Spleen (tissue), 11 donors: ENCODE data around the gene FIBP. TPM values are rescaled to one million over a fixed set of nuclear protein-coding genes. Genes with fewer than 3 reads are reported as not detected.

Source experiments
- DNase-seq: peaks from one replicate; pipeline ENCODE4 v3.0.0-alpha.2; 2020
- H3K27ac ChIP-seq, 8 donors: fragments of 200-600 bp; sonication (generic) in 7 of 8; 1 replicate in 4 of 8; 2 replicates in 4 of 8; pipeline versions ENCODE4 v1.5.0 to v1.8.0; 2016 to 2021; ENCODE audit warnings: inconsistent platforms in 4 of 8, mild to moderate bottlenecking in 4 of 8, moderate library complexity in 1 of 8
- H3K27me3 ChIP-seq, 7 donors: fragments of 200-600 bp; sonication (generic) in 6 of 7; replicated peaks in 1 of 7; 1 replicate in 4 of 7; 2 replicates in 3 of 7; pipeline versions ENCODE4 v1.5.0 to v1.8.0; 2016 to 2021; ENCODE audit warnings: inconsistent platforms in 3 of 7, mild to moderate bottlenecking in 1 of 7
- H3K36me3 ChIP-seq, 6 donors: fragments of 200-600 bp; sonication (generic) in 5 of 6; 1 replicate in 4 of 6; 2 replicates in 2 of 6; pipeline versions ENCODE4 v1.5.0 to v1.8.0; 2016 to 2021; ENCODE audit warnings: inconsistent platforms in 2 of 6
- H3K4me1 ChIP-seq, 6 donors: fragments of 200-600 bp; sonication (generic) in 5 of 6; 1 replicate in 3 of 6; 2 replicates in 3 of 6; pipeline versions ENCODE4 v1.5.0 to v1.8.0; 2016 to 2021; ENCODE audit warnings: inconsistent platforms in 3 of 6
- H3K4me3 ChIP-seq, 8 donors: fragments of 200-600 bp; sonication (generic) in 7 of 8; 1 replicate in 4 of 8; 2 replicates in 4 of 8; pipeline versions ENCODE4 v1.5.0 to v1.8.0; 2016 to 2021; ENCODE audit warnings: inconsistent platforms in 4 of 8, mild to moderate bottlenecking in 4 of 8, moderate library complexity in 2 of 8
- H3K9me3 ChIP-seq, 8 donors: fragments of 200-600 bp; sonication (generic) in 7 of 8; 1 replicate in 4 of 8; 2 replicates in 4 of 8; pipeline versions ENCODE4 v1.5.0 to v1.8.0; 2016 to 2021; ENCODE audit warnings: inconsistent platforms in 4 of 8
- POLR2A ChIP-seq, 3 donors: fragments of 450-650 bp; IDR thresholded peaks; one replicate each; pipeline ENCODE4 v1.5.1; 2017; ENCODE audit warnings: antibody characterized with exemption in 3 of 3, mild to moderate bottlenecking in 1 of 3
- POLR2AphosphoS5 ChIP-seq, 3 donors: sonication (generic); formaldehyde crosslinking; IDR thresholded peaks; one replicate each; pipeline ENCODE4 v1.5.1; 2017; ENCODE audit warnings: antibody characterized with exemption in 3 of 3
- WGBS, 5 donors: extraction: QIAGEN DNeasy Blood & Tissue Kit in 3 of 5; methylation state at CpG; one replicate each; pipeline versions ENCODE4 v1.1.5 to v1.1.7; 2013 to 2018; 5-methylcytosine and 5-hydroxymethylcytosine counted together
- intact Hi-C: fragments of 100-400 bp; cut with DNase I; formaldehyde crosslinking; loops from one replicate; pipeline ENCODE4 v1.15.0; 2023; ENCODE audit warnings: low total_unique reads
- polyA plus RNA-seq, 3 donors: library from polyadenylated mRNA; stranded (reverse); fragments of 200-250 nt; gene quantifications; one replicate each; pipeline ENCODE4 v1.2.1, GENCODE V29; 2013
- total RNA-seq, 7 donors: library from RNA; depleted of rRNA in 3 of 7; stranded (reverse); fragments of >200 nt in 3 of 7; fragmentation: NEBNext Ultra II Directional in 4 of 7; extraction: Animal tissue kit (Norgen Biotek cat#: 25700) in 4 of 7; gene quantifications; one replicate each; pipeline versions ENCODE4 v1.1.0 to v1.2.1, GENCODE V29; 2016 to 2021
- TF ChIP-seq, protein P1 (sequence below), 11 experiments: fragments of 200-600 bp in 7 of 11; fragments of 450-650 bp in 4 of 11; sonication (generic) in 4 of 11; IDR thresholded peaks in 8 of 11; conservative IDR thresholded peaks in 3 of 11; 1 replicate in 7 of 11; 2 replicates in 4 of 11; pipeline versions ENCODE4 v1.4.0 to v1.8.0; 2016 to 2021; ENCODE audit warnings: antibody characterized with exemption in 11 of 11, inconsistent platforms in 4 of 11, mild to moderate bottlenecking in 1 of 11
- donor health status: healthy with polysubstance abuse.
- donor health status: DM: no; HTN: no; CAD: no; lungs with moderate emphysema.
- donor health status: DM: no; HTN: no; CAD: no.
- donor health status: Bipolar disorder and iron deficiency.
- donor health status: healthy.
- donor health status: DM: no; HTN: no; CAD: no.
- donor health status: DM: yes; HTN: yes; CAD: no.

The FIBP gene
- total and polyA plus RNA-seq, 10 donors: 52.3 to 79.0 (median 64.6) TPM

DNA sequence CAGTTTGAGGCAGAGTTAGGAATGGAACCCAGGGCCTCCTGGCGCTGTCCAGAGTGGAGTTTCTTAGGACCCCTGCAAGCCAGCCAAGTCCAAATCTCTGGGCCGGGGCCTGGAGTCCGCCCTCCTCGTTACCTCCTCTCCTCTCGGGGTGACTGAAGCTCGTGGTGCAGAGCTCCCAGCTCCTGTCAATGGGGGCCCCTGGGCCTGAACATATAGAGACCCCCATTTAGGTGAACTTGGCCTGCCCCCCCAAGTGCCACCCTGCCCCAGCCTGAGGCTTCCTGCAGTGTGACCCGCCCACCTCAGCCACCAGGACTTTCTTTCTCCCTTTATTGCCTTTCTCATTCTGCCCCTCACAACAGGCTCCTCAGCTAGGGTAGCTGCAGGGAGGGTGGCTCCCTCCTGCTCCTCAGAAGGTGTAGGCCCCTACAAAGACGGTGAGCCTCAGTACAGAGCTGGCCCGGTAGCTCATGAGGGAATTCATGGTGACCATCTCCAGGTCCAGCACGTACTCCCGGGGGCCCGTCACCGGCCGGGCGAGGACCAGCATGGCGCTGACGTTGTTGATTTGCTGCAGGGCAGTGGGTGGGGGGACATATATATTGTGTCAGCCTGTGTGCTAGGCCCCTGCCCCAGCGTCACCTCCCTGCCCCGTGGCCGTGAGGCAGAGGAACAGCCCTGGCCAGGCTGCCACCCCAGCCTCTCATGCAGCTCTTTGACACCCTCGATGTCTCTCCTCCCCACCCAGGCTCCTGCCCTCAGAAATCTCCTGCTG lies 21.6 kb downstream of the FIBP start:
- no peak overlapping the region for H3K4me3 ChIP-seq
- peak overlapping the region in 1 of 8 donors; percentile 2 for H3K27ac ChIP-seq
- WGBS, 5 donors: 87 to 91% (median 90%) methylated on average over 14 to 21 of the region's 21 CpGs
- intact Hi-C loops: no loop called here
- no peaks in the 10 kb centered on the region for H3K9me3 ChIP-seq
- peak in 2 of 3 donors; percentile 34 to 60 for TF ChIP-seq POLR2AphosphoS5 (IDR thresholded peaks at IDR 0.05)
- TF ChIP-seq, protein P1, sequence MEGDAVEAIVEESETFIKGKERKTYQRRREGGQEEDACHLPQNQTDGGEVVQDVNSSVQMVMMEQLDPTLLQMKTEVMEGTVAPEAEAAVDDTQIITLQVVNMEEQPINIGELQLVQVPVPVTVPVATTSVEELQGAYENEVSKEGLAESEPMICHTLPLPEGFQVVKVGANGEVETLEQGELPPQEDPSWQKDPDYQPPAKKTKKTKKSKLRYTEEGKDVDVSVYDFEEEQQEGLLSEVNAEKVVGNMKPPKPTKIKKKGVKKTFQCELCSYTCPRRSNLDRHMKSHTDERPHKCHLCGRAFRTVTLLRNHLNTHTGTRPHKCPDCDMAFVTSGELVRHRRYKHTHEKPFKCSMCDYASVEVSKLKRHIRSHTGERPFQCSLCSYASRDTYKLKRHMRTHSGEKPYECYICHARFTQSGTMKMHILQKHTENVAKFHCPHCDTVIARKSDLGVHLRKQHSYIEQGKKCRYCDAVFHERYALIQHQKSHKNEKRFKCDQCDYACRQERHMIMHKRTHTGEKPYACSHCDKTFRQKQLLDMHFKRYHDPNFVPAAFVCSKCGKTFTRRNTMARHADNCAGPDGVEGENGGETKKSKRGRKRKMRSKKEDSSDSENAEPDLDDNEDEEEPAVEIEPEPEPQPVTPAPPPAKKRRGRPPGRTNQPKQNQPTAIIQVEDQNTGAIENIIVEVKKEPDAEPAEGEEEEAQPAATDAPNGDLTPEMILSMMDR (IDR thresholded peaks at IDR 0.05 in 8 of 11, conservative IDR thresholded peaks at IDR 0.05 in 3 of 11): no peak
- peaks cover 5 to 68% (median 55%) of the 10 kb centered on the region in 6 donors for H3K36me3 ChIP-seq
- no peaks in the 10 kb centered on the region for H3K27me3 ChIP-seq
- peaks cover 14 to 75% (median 41%) of the 10 kb centered on the region in 6 donors for H3K4me1 ChIP-seq
- peak; percentile 75 for DNase-seq

DNA sequence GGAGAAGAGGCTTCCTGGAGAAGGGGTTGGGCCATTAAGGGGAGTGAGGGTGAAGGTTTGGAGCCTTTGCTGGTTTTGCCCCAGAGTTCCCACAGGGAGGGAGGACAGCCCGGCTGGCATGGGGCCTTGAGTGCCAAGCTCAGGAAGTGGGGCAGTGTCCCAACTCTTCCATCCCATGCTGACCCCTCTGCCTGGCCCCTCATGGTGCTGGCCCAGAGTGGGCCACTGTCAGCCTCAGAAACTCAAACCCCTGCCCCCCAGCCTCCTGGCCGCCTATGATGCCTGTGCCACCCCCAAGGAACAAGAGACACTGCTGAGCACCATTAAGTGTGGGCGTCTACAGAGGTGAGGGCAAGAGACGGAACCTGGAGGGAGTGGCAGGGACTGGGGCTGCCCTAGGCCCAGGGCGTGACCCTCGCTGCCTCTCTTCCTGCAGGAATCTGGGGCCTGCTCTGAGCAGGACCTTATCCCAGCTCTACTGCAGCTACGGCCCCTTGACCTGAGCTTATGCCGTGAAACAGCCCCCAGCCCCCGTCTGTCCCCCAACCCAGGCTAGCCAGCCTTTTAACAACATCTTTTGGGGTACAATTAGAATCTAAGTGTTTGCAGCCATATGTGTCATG lies 22.6 kb downstream of the FIBP start:
- no peaks in the 10 kb centered on the region for H3K9me3 ChIP-seq
- no peak for TF ChIP-seq POLR2A (IDR thresholded peaks at IDR 0.05)
- TF ChIP-seq POLR2AphosphoS5 (IDR thresholded peaks at IDR 0.05): peak in 1 of 3 donors; percentile 14
- TF ChIP-seq, protein P1 (IDR thresholded peaks at IDR 0.05 in 8 of 11, conservative IDR thresholded peaks at IDR 0.05 in 3 of 11): no peak
- 84 to 92% (median 88%) methylated on average over 9 of the region's 9 CpGs for WGBS, 5 donors
- no peak overlapping the region for H3K4me3 ChIP-seq
- DNase-seq: no peak
- intact Hi-C loops: no loop called here
- no peak overlapping the region for H3K27ac ChIP-seq
- H3K36me3 ChIP-seq: peaks cover 5 to 70% (median 57%) of the 10 kb centered on the region in 6 donors
- H3K27me3 ChIP-seq: no peaks in the 10 kb centered on the region
- peaks cover 17 to 75% (median 39%) of the 10 kb centered on the region in 6 donors for H3K4me1 ChIP-seq

DNA sequence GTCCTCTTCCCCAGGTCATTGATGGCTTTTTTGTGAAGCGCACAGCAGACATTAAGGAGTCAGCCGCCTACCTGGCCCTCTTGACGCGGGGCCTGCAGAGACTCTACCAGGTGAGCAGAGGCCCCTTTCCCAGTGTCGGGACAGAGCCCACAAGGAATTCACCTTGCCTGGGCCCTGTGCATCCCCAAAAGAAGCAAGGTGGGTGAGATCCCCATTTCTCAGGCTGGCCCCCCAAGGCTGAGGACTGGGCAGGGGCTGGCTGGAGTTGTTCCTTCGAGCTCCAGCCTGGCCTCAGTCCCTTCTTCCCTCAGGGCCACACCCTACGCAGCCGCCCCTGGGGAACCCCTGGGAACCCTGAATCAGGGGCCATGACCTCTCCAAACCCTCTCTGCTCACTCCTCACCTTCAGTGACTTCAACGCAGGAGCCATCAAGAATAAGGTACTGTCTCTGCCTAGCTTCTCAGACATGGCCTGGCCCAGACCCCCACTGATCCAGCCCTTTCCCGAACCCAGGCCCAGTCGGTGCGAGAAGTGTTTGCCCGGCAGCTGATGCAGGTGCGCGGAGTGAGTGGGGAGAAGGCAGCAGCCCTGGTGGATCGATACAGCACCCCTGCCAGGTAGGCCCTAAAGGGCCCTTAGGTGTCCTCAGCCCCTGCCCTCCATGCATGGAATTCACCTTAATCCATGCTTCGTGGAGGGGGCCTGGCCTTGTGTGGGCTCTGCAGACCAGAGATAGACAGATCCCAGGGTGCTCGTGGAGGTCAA lies 23.4 kb downstream of the FIBP start:
- intact Hi-C loops: no loop called here
- Histone ChIP-seq H3K4me3 (no peak overlapping the region), H3K9me3 (no peaks in the 10 kb centered on the region), H3K27me3 (no peaks in the 10 kb centered on the region), H3K4me1 (peaks cover 15 to 71% (median 35%) of the 10 kb centered on the region in 6 donors), H3K36me3 (peaks cover 5 to 70% (median 57%) of the 10 kb centered on the region in 6 donors), H3K27ac (no peak overlapping the region)
- 87 to 93% (median 88%) methylated on average over 14 to 18 of the region's 18 CpGs for WGBS, 5 donors
- DNase-seq: peak; percentile 74
- TF ChIP-seq POLR2A (IDR thresholded peaks at IDR 0.05) (no peak), POLR2AphosphoS5 (IDR thresholded peaks at IDR 0.05) (no peak)
- TF ChIP-seq, protein P1 (IDR thresholded peaks at IDR 0.05 in 8 of 11, conservative IDR thresholded peaks at IDR 0.05 in 3 of 11): no peak
